HepG2 (cell line): ENCODE results near the gene CCDC83. TPM values are rescaled to one million over a fixed set of nuclear protein-coding genes. Genes with fewer than 3 reads are reported as not detected.

Experiments used
- DBP ChIP-seq: sonication (generic); formaldehyde crosslinking; IDR thresholded peaks from 2 replicates; pipeline ENCODE4 v1.4.0; 2020; ENCODE audit warnings: missing genetic modification reagents; ENCODE audit errors: not compliant biosample characterization
- FOXM1 ChIP-seq: sonication (generic); formaldehyde crosslinking; IDR thresholded peaks from 2 replicates; pipeline ENCODE4 v1.5.0; 2020; ENCODE audit warnings: missing genetic modification reagents
- GPN1 ChIP-seq: sonication (generic); formaldehyde crosslinking; IDR thresholded peaks from 2 replicates; pipeline ENCODE4 v1.5.1; 2020; ENCODE audit warnings: missing genetic modification reagents, borderline replicate concordance
- GZF1 ChIP-seq: sonication (generic); formaldehyde crosslinking; IDR thresholded peaks from 2 replicates; pipeline ENCODE4 v1.5.1; 2020; ENCODE audit warnings: mild to moderate bottlenecking, missing genetic modification reagents
- HBP1 ChIP-seq: IDR thresholded peaks from 2 replicates; pipeline ENCODE4 v1.6.1; 2016; ENCODE audit warnings: low read depth, control low read depth
- MED1 ChIP-seq: sonication (generic); formaldehyde crosslinking; IDR thresholded peaks from 2 replicates; pipeline ENCODE4 v1.4.0; 2020; ENCODE audit warnings: missing genetic modification reagents
- NFKBIZ ChIP-seq: IDR thresholded peaks from 2 replicates; pipeline ENCODE4 v1.6.1; 2018; ENCODE audit warnings: missing genetic modification reagents, missing compliant biosample characterization
- REXO4 ChIP-seq: sonication (generic); formaldehyde crosslinking; IDR thresholded peaks from 2 replicates; pipeline ENCODE4 v1.8.0; 2022; ENCODE audit warnings: missing genetic modification reagents, mild to moderate bottlenecking, borderline replicate concordance
- ZMYM4 ChIP-seq: sonication (generic); formaldehyde crosslinking; IDR thresholded peaks from 2 replicates; pipeline ENCODE4 v1.8.1; 2023; ENCODE audit warnings: mild to moderate bottlenecking, missing genetic modification reagents
- ZNF407 ChIP-seq: sonication (generic); formaldehyde crosslinking; IDR thresholded peaks from one replicate; pipeline ENCODE4 v1.5.1; 2020; ENCODE audit warnings: mild to moderate bottlenecking, missing genetic modification reagents; ENCODE audit errors: not compliant biosample characterization
- ZNF460 ChIP-seq: sonication (generic); formaldehyde crosslinking; IDR thresholded peaks from 2 replicates; pipeline ENCODE4 v1.5.1; 2020; ENCODE audit warnings: missing genetic modification reagents, mild to moderate bottlenecking, borderline replicate concordance
- ZNF562 ChIP-seq: sonication (generic); formaldehyde crosslinking; IDR thresholded peaks from 2 replicates; pipeline ENCODE4 v1.8.0; 2022; ENCODE audit warnings: missing genetic modification reagents, borderline replicate concordance
- ZNF646 ChIP-seq: sonication (generic); formaldehyde crosslinking; IDR thresholded peaks from 2 replicates; pipeline ENCODE4 v1.9.0; 2021; ENCODE audit warnings: mild to moderate bottlenecking, missing genetic modification reagents
- polyA plus RNA-seq, 8 experiments: library from polyadenylated mRNA; depleted of rRNA in 3 of 8; stranded (reverse) in 7 of 8; unstranded in 1 of 8; fragments of >200 nt; fragmentation: Illumina TruSeq in 4 of 8; extraction: Trizol in 4 of 8; gene quantifications; 2 replicates each; pipeline versions ENCODE4 v1.2.1 to v1.2.3, GENCODE V29; 2011 to 2016; ENCODE audit warnings: low read depth in 4 of 8, missing spikeins in 1 of 8, mixed read lengths in 1 of 8; ENCODE audit not compliant: insufficient read depth in 1 of 8
- total RNA-seq, 5 experiments: library from RNA; depleted of rRNA; stranded (reverse); fragments of >200 nt; fragmentation: Illumina TruSeq; extraction: Trizol; gene quantifications; 2 replicates each; pipeline ENCODE4 v1.2.3, GENCODE V29; 2016; ENCODE audit warnings: low read depth in 1 of 5

CCDC83 gene
- total and polyA plus RNA-seq, 2 of the 13 experiments (the other 11 are each of a cell fraction or from before 2014, with no cell fraction given) = not detected

GRCh38 chr11:85949798-85950197 lies 94.6 kb downstream of the CCDC83 start (continued):
- TF ChIP-seq ZNF460 (no peak), ZNF562 (CRISPR knock-in tag) (no peak), ZNF646 (CRISPR knock-in tag) (no peak), ZMYM4 (CRISPR knock-in tag) (peak; percentile 39; the same call in 1 of the 2 replicates), FOXM1 (no peak), MED1 (CRISPR knock-in tag) (peak; percentile 16; the same call in 1 of the 2 replicates), NFKBIZ (CRISPR knock-in tag) (no peak), DBP (no peak), HBP1 (no peak), ZNF407 (CRISPR knock-in tag) (no peak), REXO4 (CRISPR knock-in tag) (no peak), GPN1 (CRISPR knock-in tag) (no peak), GZF1 (CRISPR knock-in tag) (no peak)
